ENCODE measurements around the gene CLASP1. TPM values are rescaled to one million over a fixed set of nuclear protein-coding genes. Genes with fewer than 3 reads are reported as not detected.

CLASP1 gene
- total and polyA plus RNA-seq, 2 of the 8 experiments (the other 6 are each of a cell fraction or from before 2014, with no cell fraction given): 7.3 to 53.9 TPM

DNA sequence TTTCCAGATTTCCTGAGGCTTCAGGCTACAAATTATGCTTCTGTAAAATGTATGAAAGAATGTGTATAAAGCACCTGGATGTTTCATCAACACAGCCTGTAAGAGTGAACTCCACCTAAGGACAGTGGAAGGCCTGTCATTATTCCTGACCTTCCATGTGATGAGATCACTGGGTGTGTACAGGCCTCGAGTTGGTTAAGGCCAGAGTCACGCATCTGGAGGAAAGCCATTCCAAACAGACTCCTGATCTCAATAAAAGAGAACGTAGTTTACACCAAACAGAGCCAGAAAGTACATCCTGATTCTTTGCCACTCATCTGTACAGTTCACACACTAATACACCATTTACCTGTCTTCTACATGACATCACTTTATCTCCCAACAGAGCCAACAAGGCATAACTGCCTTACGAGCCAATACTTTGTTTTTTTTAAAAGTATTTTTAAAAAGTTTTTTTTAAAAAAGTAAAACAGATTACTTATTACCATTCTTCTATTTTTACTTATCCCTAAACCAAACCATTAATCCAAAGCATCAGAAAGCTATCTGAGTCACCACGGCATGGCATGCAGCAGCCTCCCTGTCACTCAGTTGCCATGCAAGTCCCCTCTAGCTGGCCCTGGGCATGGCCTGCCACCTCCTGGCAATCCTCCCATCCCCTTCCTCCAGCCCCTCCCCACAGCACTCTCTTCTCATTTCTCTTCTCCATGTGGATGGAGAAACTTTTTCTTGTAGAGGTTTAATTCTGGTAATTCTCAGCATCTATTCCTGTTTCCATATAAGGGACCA lies 285.4 kb downstream of the CLASP1 start:
- Histone ChIP-seq H4K5ac (ENCODE audit: insufficient read length, low read depth, low read length) (no peak overlapping the region), H3K56ac (replicated peaks; ENCODE audit: insufficient read length, low read depth, low read length) (no peak overlapping the region), H3K18ac (ENCODE audit: extremely low read depth, low read length) (no peak overlapping the region), H2BK15ac (ENCODE audit: low read length) (no peak overlapping the region), H2BK5ac (ENCODE audit: low read depth, low read length) (no peak overlapping the region), H4K20me1 (replicated peaks in 1 of 2; ENCODE audit: control insufficient read depth in 1 of 2, insufficient read depth in 2 of 2, low read length in 2 of 2) (peaks cover 0 to 2% of the 10 kb centered on the region in 2 experiments), H3K23me2 (ENCODE audit: low read depth, low read length) (no peaks in the 10 kb centered on the region; the same call in 1 of the 2 replicates), H2BK12ac (ENCODE audit: low read depth, low read length) (no peak overlapping the region), H3K27me3 (replicated peaks in 1 of 4; ENCODE audit: control insufficient read depth in 3 of 4, extremely low read depth in 1 of 4, insufficient read depth in 3 of 4, low read length in 3 of 4) (no peaks in the 10 kb centered on the region), H3K79me1 (ENCODE audit: low read depth, low read length) (no peaks in the 10 kb centered on the region), H4K91ac (replicated peaks; ENCODE audit: insufficient read length, low read length) (no peak overlapping the region), H3K4me2 (ENCODE audit: insufficient read depth in 1 of 2, low read depth in 2 of 2, low read length in 2 of 2) (no peak overlapping the region), H3K4ac (replicated peaks; ENCODE audit: insufficient read length, low read depth, low read length) (no peak overlapping the region), H3K23ac (ENCODE audit: insufficient read length) (no peak overlapping the region), H2AFZ (ENCODE audit: low read length) (no peak overlapping the region), H3K79me2 (ENCODE audit: control insufficient read depth in 1 of 2, insufficient read depth in 2 of 2, low read length in 2 of 2) (no peaks in the 10 kb centered on the region), H3K9ac (replicated peaks in 1 of 4; ENCODE audit: extremely low read depth in 1 of 4, low read depth in 3 of 4, low read length in 3 of 4) (no peak overlapping the region), H4K8ac (ENCODE audit: extremely low read depth, insufficient read depth, low read length) (no peak overlapping the region), H2AK5ac (ENCODE audit: low read depth, low read length) (no peak overlapping the region), H3K9me3 (ENCODE audit: insufficient read depth in 2 of 2, low read depth in 1 of 2, low read length in 1 of 2) (no peaks in the 10 kb centered on the region), H3K36me3 (ENCODE audit: control insufficient read depth in 2 of 4, insufficient read depth in 4 of 4, low read length in 3 of 4) (peaks cover 9 to 46% (median 26%) of the 10 kb centered on the region in 4 experiments), H3K4me3 (ENCODE audit: extremely low read depth in 1 of 4, insufficient read depth in 2 of 4, low read depth in 3 of 4, low read length in 4 of 4) (no peak overlapping the region), H3K27ac (ENCODE audit: low read depth, low read length) (no peak overlapping the region), H2BK120ac (replicated peaks; ENCODE audit: low read depth, low read length) (no peak overlapping the region), H3K4me1 (replicated peaks in 1 of 4; ENCODE audit: control insufficient read depth in 3 of 4, insufficient read depth in 4 of 4, low read length in 3 of 4) (no peaks in the 10 kb centered on the region), H2BK20ac (ENCODE audit: low read length) (no peak overlapping the region), H3K14ac (ENCODE audit: insufficient read length) (no peak overlapping the region)
- FAIRE-seq (no peak), DNase-seq (ENCODE audit: low read depth in 1 of 2, low spot score in 2 of 2) (no peak)
- no peak for TF ChIP-seq SIRT6 (IDR thresholded peaks at IDR 0.05; ENCODE audit: low read length)
- TF ChIP-seq SUZ12 (IDR thresholded peaks at IDR 0.05; ENCODE audit: low read length): no peak
- TF ChIP-seq ATF3 (IDR thresholded peaks at IDR 0.05; ENCODE audit: insufficient read depth, low read depth, low read length): no peak
- TF ChIP-seq, protein P1, sequence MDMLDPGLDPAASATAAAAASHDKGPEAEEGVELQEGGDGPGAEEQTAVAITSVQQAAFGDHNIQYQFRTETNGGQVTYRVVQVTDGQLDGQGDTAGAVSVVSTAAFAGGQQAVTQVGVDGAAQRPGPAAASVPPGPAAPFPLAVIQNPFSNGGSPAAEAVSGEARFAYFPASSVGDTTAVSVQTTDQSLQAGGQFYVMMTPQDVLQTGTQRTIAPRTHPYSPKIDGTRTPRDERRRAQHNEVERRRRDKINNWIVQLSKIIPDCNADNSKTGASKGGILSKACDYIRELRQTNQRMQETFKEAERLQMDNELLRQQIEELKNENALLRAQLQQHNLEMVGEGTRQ (IDR thresholded peaks at IDR 0.05; ENCODE audit: low read length): no peak
- TF ChIP-seq MAX (IDR thresholded peaks at IDR 0.05): no peak
- TF ChIP-seq SIN3A (conservative IDR thresholded peaks at IDR 0.05 in 1 of 2, IDR thresholded peaks at IDR 0.05 in 1 of 2; ENCODE audit: low read depth in 1 of 2, low read length in 2 of 2): no peak
- WGBS, 2 experiments (ENCODE audit: extremely low coverage in 1 of 2, insufficient coverage in 1 of 2, insufficient read length in 1 of 2, insufficient replicate concordance in 2 of 2, low coverage in 1 of 2, low lambda C conversion rate in 2 of 2, missing lambda C conversion rate in 1 of 2): 93% methylated on average over 5 of the region's 5 CpGs; no CpG with 5 or more reads in 1 of the 2 experiments
- CTCF ChIA-PET (ENCODE audit: partially characterized antibody): interaction anchor here (0.7 to 4.5 kb wide), 5 partner anchors 8 to 284 kb away, joined by 3 to 26 read pairs (median 3); no protein-coding TSS in a partner anchor
- POLR2A ChIA-PET (ENCODE audit: partially characterized antibody): no interaction called here

Measured in H1 (cell line).